Ovary (tissue), 3 donors: ENCODE data around the gene SPATA12.

ENCODE experiments used
- CTCF ChIP-seq, 3 donors: fragments of 450-650 bp in 2 of 3; fragments of 200-600 bp in 1 of 3; IDR thresholded peaks; one replicate each; pipeline versions ENCODE4 v1.5.1 to v1.8.0; 2016 to 2022; ENCODE audit warnings: antibody characterized with exemption in 3 of 3, mild to moderate bottlenecking in 1 of 3
- EP300 ChIP-seq: sonication (generic); formaldehyde crosslinking; IDR thresholded peaks from one replicate; pipeline ENCODE4 v1.6.1; 2017; ENCODE audit warnings: antibody characterized with exemption
- POLR2A ChIP-seq: fragments of 450-650 bp; IDR thresholded peaks from one replicate; pipeline ENCODE4 v1.6.1; 2017; ENCODE audit warnings: antibody characterized with exemption, mild to moderate bottlenecking, moderate library complexity
- donor health status: DM: no; HTN: no; CAD: no.

- TF ChIP-seq CTCF (IDR thresholded peaks at IDR 0.05), result no peak
- no peak for TF ChIP-seq POLR2A
- TF ChIP-seq EP300, result no peak
Measured at GRCh38 chr3:57063032-57063431, 2.6 kb downstream of the SPATA12 start.
